ENCODE results near the gene ACSL3. TPM values are rescaled to one million over a fixed set of nuclear protein-coding genes. Genes with fewer than 3 reads are reported as not detected.
A peak's percentile ranks its signal among the peaks of the same experiment; 100 is the strongest.

ACSL3 gene
- total and polyA plus RNA-seq, 12 donors, result 12.7 to 67.2 (median 53.0) TPM

- Histone ChIP-seq H3K36me3 (peaks cover 0 to 21% (median 0%) of the 10 kb centered on the region in 9 donors), H3K4me3 (no peak overlapping the region), H3K27ac (no peak overlapping the region), H3K4me1 (peaks cover 3 to 74% (median 39%) of the 10 kb centered on the region in 9 donors), H3K9me3 (no peaks in the 10 kb centered on the region), H3K27me3 (no peaks in the 10 kb centered on the region)
- ATAC-seq, result peak in 1 of 8 donors; percentile 5
- no peak for TF ChIP-seq CTCF (IDR thresholded peaks at IDR 0.05)
- WGBS, 2 donors, result 86% methylated on average over 4 of the region's 4 CpGs
- intact Hi-C loops (cut with DNase I), result loop anchor here in 9 of 10 donors (1.0 to 10.0 kb wide), 12 partner anchors 40 to 210 kb away; partner anchors contain the start of gene ACSL3 (in 3 of the 9)
- DNase-seq, result no peak
Measured at GRCh38 chr2:222902660-222903059, 41.8 kb downstream of the ACSL3 start.

GRCh38 chr2:222903234-222904220, 42.7 kb downstream of the ACSL3 start:
- Histone ChIP-seq H3K36me3 (peaks cover 0 to 21% (median 0%) of the 10 kb centered on the region in 9 donors), H3K27me3 (no peaks in the 10 kb centered on the region), H3K4me3 (no peak overlapping the region), H3K9me3 (no peaks in the 10 kb centered on the region), H3K4me1 (peaks cover 0 to 74% (median 40%) of the 10 kb centered on the region in 9 donors), H3K27ac (peak overlapping the region in 1 of 10 donors; percentile 39)
- DNase-seq (peak in 1 of 2 donors; percentile 24), ATAC-seq (peak in 7 of 8 donors; percentile 64 to 74 (median 68))
- WGBS, 2 donors, result 91 to 93% methylated on average over 16 of the region's 16 CpGs
- TF ChIP-seq CTCF (IDR thresholded peaks at IDR 0.05), result peak; percentile 55 to 83 (median 75)
- intact Hi-C loops (cut with DNase I), result loop anchor here in 9 of 10 donors (1.0 to 10.0 kb wide), 14 partner anchors 41 to 211 kb away; partner anchors contain the start of gene ACSL3 (in 3 of the 9)

- no peaks in the 10 kb centered on the region for H3K9me3 ChIP-seq
- no peaks in the 10 kb centered on the region for H3K27me3 ChIP-seq
- intact Hi-C loops (cut with DNase I), result loop anchor here in 9 of 10 donors (2.0 to 10.0 kb wide), 11 partner anchors 42 to 212 kb away; partner anchors contain the start of gene ACSL3 (in 4 of the 9)
- 79 to 83% methylated on average over 2 of the region's 2 CpGs for WGBS, 2 donors
- peaks cover 0 to 64% (median 34%) of the 10 kb centered on the region in 9 donors for H3K4me1 ChIP-seq
- DNase-seq (no peak), ATAC-seq (peak in 1 of 8 donors; percentile 33)
- H3K36me3 ChIP-seq, result peaks cover 0 to 32% (median 6%) of the 10 kb centered on the region in 9 donors
- H3K27ac ChIP-seq, result peak overlapping the region in 1 of 10 donors; percentile 39
- no peak overlapping the region for H3K4me3 ChIP-seq
- no peak for TF ChIP-seq CTCF (IDR thresholded peaks at IDR 0.05)
Measured at GRCh38 chr2:222904557-222905258, 43.9 kb downstream of the ACSL3 start.

- Histone ChIP-seq H3K4me3 (no peak overlapping the region), H3K4me1 (peaks cover 3 to 58% (median 27%) of the 10 kb centered on the region in 9 donors), H3K9me3 (no peaks in the 10 kb centered on the region), H3K27me3 (no peaks in the 10 kb centered on the region), H3K27ac (no peak overlapping the region), H3K36me3 (peaks cover 0 to 44% (median 6%) of the 10 kb centered on the region in 9 donors)
- no peak for TF ChIP-seq CTCF (IDR thresholded peaks at IDR 0.05)
- ATAC-seq (peak in 1 of 8 donors; percentile 16), DNase-seq (no peak)
- 96 to 97% methylated on average over 2 of the region's 2 CpGs for WGBS, 2 donors
- intact Hi-C loops (cut with DNase I), result loop anchor here in 4 of 10 donors (5.0 to 10.0 kb wide), 4 partner anchors 45 to 215 kb away; partner anchors contain the start of gene ACSL3 (in 1 of the 4)
Measured at GRCh38 chr2:222907048-222907447, 46.2 kb downstream of the ACSL3 start.

All from heart right ventricle (tissue), 16 donors.